ENCODE data around the gene SRA1. TPM values are rescaled to one million over a fixed set of nuclear protein-coding genes. Genes with fewer than 3 reads are reported as not detected.
A peak's percentile ranks its signal among the peaks of the same experiment; 100 is the strongest.
"Not testable (repeated sequence)": the region's sequence is repeated elsewhere in the genome, so short reads cannot be mapped to it uniquely, and the experiment has no call there.

Gene SRA1
- total and polyA plus RNA-seq, 11 donors, result 22.4 to 38.1 (median 29.0) TPM

DNA sequence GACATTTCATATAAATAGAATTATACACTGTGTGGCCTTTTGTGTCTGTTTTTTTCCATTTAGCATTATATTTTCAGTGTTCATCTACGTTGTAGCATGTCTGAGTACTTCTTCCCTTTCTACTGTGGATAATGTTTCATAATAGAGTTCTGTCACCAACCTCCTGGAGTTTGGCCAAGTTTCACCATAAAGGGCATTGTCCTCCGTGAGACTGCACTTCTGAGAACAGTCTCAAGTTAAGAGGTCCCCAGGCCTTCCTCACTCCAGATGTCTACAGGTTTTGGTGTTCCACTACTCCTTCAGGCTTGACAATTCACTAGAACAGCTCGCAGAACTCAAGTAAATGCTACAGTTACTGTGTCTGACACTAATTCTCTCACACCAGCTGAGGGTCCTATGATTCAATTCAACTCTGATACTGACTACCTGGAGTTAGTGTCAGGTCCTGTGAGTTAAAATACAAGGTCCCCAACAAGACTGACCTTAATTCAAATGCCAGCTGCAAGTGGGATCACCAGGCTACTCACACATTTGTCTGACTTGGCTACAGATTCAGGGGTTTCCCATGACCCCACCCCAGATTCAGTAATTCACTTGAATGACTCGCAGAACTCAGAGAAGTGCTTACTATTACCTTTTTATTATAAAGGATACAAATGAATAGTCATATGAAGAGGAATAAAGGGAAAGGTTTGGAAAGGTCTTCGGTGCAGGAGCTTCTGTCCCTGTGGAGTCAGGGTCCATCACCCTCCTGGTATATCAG, 38.4 kb upstream of the SRA1 start:
- intact Hi-C loops (cut with DNase I), result no loop called here
- Histone ChIP-seq H3K4me3 (peak overlapping the region in 1 of 12 donors; percentile 12), H3K4me1 (peaks cover 0 to 48% (median 11%) of the 10 kb centered on the region in 12 donors), H3K27me3 (no peaks in the 10 kb centered on the region), H3K27ac (peak overlapping the region in 9 of 12 donors; percentile 16 to 81 (median 43)), H3K36me3 (no peaks in the 10 kb centered on the region), H3K9me3 (no peaks in the 10 kb centered on the region)
- no peak for TF ChIP-seq POLR2A (IDR thresholded peaks at IDR 0.05)
- TF ChIP-seq, protein P1, sequence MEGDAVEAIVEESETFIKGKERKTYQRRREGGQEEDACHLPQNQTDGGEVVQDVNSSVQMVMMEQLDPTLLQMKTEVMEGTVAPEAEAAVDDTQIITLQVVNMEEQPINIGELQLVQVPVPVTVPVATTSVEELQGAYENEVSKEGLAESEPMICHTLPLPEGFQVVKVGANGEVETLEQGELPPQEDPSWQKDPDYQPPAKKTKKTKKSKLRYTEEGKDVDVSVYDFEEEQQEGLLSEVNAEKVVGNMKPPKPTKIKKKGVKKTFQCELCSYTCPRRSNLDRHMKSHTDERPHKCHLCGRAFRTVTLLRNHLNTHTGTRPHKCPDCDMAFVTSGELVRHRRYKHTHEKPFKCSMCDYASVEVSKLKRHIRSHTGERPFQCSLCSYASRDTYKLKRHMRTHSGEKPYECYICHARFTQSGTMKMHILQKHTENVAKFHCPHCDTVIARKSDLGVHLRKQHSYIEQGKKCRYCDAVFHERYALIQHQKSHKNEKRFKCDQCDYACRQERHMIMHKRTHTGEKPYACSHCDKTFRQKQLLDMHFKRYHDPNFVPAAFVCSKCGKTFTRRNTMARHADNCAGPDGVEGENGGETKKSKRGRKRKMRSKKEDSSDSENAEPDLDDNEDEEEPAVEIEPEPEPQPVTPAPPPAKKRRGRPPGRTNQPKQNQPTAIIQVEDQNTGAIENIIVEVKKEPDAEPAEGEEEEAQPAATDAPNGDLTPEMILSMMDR (IDR thresholded peaks at IDR 0.05), result no peak
- WGBS, 4 donors, result 61 to 64% (median 63%) methylated on average over 5 of the region's 5 CpGs
- ATAC-seq, result peak in 3 of 4 donors; percentile 79 to 82 (median 80)
- peak in 3 of 5 donors; percentile 51 to 59 (median 57) for DNase-seq

GRCh38 chr5:140594169-140594568, 36.9 kb upstream of the SRA1 start:
- peaks cover 0 to 62% (median 12%) of the 10 kb centered on the region in 12 donors for H3K4me1 ChIP-seq
- intact Hi-C loops (cut with DNase I), result no loop called here

DNA sequence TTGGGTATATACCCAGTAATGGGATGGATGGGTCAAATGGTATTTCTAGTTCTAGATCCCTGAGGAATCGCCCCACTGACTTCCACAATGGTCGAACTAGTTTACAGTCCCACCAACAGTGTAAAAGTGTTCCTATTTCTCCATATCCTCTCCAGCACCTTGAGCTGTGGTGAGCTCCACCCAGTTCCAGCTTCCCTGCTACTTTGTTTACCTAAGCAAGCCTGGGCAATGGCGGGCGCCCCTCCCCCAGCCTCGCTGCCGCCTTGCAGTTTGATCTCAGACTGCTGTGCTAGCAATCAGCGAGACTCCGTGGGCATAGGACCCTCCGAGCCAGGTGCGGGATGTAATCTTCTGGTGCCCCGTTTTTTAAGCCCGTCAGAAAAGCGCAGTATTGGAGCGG, 35.8 kb upstream of the SRA1 start:
- H3K27me3 ChIP-seq; H3K27ac ChIP-seq; intact Hi-C loops (cut with DNase I); ATAC-seq; H3K9me3 ChIP-seq; DNase-seq; H3K36me3 ChIP-seq: not testable (repeated sequence)
- Histone ChIP-seq H3K4me3 (peak overlapping the region in 1 of 12 donors; percentile 25), H3K4me1 (peaks cover 0 to 73% (median 15%) of the 10 kb centered on the region in 12 donors)
- WGBS, 4 donors, result 44 to 69% (median 56%) methylated on average over 12 to 13 of the region's 14 CpGs

More at GRCh38 chr5:140594169-140594568, 36.9 kb upstream of the SRA1 start:
- no peak overlapping the region for H3K4me3 ChIP-seq
- no peaks in the 10 kb centered on the region for H3K27me3 ChIP-seq
- no peak for DNase-seq
- H3K36me3 ChIP-seq, result no peaks in the 10 kb centered on the region
- no peak overlapping the region for H3K27ac ChIP-seq
- WGBS, 4 donors, result 76 to 81% (median 78%) methylated on average over 4 to 6 of the region's 6 CpGs; no CpG with 5 or more reads in 1 of the 4 donors
- no peak for ATAC-seq
- no peaks in the 10 kb centered on the region for H3K9me3 ChIP-seq
- no peak for TF ChIP-seq POLR2A (IDR thresholded peaks at IDR 0.05)
- TF ChIP-seq, protein P1 (IDR thresholded peaks at IDR 0.05), result no peak

GRCh38 chr5:140591747-140592372, 34.6 kb upstream of the SRA1 start:
- peak overlapping the region in 1 of 12 donors; percentile 39 for H3K4me3 ChIP-seq
- no peaks in the 10 kb centered on the region for H3K36me3 ChIP-seq
- no peaks in the 10 kb centered on the region for H3K9me3 ChIP-seq
- intact Hi-C loops (cut with DNase I), result no loop called here
- no peaks in the 10 kb centered on the region for H3K27me3 ChIP-seq
- WGBS, 4 donors, result 73 to 85% (median 82%) methylated on average over 3 to 5 of the region's 5 CpGs
- H3K4me1 ChIP-seq, result peaks cover 0 to 78% (median 15%) of the 10 kb centered on the region in 12 donors
- H3K27ac ChIP-seq, result peak overlapping the region in 1 of 12 donors; percentile 90
- TF ChIP-seq, protein P1 (IDR thresholded peaks at IDR 0.05), result no peak
- no peak for TF ChIP-seq POLR2A (IDR thresholded peaks at IDR 0.05)
- DNase-seq, result no peak
- ATAC-seq, result peak in 1 of 4 donors; percentile 25

Measured in heart left ventricle (tissue), 16 donors.